ENCODE measurements around the gene ACE2.

The ACE2 gene

DNA sequence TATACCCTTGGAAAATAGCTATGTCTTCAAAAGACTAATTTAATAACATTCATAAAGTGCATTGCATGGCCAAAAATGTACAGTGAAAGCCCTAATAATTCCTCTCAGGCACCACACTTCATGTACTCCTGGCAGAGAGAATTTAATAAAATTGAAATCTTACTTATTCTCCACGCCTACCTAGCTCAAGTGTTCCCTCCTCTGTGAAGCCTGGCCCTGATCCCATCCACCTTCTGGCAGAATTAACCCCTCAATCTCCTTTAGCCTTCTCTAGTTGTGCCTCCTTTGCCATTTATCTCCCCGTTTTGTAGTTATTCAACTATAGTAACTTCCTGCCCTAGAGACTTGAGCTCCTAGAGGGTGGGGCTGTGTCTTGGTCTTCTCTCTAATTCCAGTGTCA, 26.7 kb downstream of the ACE2 start:
- DNase-seq (ENCODE audit: low read depth), result no peak

DNA sequence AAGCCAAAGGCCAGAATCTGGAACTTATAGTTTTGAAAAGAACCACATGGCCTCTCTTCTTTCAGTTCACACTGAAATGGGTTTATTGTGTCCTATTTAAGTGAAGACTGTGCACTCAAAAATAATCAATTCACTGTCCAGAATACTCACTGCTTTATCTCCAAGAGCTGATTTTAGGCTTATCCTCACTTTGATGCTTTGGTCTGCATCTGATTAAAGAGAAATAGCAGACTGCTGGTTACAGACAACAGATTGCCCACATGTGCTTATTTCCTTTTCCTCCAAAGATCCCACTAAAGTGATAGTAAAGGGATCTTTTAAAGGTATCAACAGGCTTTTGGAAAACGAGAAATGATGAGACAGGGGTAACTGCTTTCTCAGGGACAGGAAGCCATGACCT, 30.6 kb downstream of the ACE2 start:
- DNase-seq (ENCODE audit: low read depth), result no peak

DNA sequence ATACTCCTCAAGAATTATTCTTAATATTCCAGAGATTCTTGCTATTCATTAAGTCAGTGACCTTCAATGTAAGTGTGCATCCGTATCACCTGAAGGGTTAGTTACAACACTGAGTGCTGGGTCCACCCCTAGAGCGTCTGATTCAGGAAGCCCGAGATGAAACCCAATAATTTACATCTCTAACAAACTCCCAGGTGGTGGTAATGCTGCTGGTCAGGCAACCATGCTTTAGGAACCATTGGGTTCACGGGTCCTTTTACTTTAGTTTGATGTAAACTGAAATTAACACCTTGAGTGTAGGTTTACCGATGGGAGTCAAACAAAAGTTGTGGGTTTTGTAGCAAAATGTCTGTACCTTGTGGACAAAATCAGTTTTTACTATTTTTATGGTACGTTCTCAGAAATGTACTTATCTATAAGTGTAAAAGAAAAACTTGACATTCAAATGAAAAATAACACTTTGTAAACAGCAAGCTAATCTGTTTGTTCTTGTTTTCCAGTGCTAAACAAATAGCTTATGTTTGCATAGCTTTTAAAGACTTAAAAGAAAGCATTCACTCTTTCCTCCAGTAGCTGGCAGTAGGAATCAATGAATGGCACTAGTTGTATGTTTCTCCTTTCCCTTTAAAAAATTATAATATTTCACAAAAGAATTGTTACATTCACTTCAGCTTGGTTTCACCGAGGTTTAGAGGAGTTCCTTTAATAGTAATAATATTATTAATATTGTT, 32.7 kb downstream of the ACE2 start:
- DNase-seq (ENCODE audit: low read depth), result no peak

DNA sequence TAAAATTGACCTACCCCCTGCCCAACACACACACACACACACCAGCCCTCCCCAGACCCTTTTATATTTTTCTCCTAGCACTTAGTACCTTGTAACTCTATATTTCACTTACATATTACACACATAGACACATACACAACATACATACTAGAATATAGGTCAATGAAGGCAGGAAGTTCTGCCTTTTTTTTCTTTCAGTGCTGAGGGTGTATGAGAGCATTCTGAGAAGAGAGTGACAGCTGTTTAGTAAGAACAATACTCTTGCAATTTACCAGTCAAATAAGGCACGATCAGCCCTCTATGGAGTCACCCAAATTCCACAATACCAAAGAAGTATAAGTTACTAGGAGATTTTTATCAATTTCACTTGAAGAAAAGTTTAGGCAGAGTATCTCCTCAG, 33.5 kb downstream of the ACE2 start:
- no peak for DNase-seq (ENCODE audit: low read depth)

DNA sequence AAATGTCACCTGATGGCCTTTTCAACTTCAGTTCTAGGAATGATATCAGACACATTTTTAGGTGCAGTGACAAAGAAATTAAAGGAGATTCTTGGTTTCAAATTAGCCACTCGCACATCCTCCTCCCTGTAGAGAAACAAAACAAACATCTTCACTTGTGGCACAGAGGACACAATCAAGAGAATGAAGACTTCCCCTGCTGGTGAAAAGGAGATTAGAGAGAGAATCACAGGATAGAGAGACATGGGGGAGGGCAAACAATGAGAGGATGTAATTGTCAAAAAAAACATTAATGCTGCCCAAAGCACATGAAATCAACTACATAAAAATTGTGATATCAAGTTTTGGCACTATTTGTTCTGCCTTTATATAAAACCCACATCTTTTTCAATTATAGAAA, 34.5 kb downstream of the ACE2 start:
- no peak for DNase-seq (ENCODE audit: low read depth)

DNA sequence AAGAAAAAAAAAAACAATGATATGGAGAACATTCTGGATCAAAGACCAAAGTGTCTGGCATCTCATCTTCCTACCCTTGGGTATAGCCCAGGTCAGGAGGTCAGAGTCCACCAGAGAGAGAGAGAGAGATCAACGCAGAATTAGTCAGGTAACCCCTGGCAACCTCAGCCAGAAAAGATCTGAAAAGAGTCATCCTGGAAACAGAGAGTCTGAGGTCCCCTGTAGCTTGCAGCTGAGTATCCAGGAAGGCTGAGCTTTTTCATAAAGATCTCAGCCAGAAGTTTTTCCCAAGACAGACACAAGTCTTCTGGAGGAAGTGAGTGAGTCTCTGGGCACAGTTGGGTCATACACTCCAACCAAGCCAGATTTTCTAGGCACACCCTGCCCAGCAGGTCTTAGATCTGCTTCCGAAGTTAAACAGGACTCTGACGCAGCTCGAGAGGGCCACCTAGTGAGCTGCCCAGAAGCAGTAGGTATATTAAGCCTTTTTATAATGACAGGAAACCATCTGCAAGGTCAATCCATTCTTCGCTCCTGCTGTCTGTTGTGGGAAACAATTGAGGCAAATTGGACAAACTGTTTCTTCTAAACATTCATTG, 35.7 kb downstream of the ACE2 start:
- DNase-seq (ENCODE audit: low read depth), result no peak

DNA sequence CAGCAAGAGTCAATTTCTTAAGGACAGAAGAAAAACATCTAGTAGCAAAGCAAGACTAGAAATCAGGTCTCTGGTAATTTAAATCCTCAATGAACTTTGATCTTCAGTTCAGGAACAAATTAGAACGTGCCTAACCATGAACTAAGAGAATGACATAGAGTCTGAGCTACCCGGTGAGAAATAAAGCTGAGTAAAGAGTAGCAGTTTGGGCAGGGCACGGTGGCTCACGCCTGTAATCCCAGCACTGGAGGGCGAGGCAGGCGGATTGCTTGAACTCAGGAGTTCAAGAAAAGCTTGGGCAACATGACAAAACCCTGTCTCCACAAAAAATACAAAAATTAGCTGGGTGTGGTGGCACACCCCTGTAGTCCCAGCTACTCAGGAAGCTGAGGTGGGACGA, 37.7 kb downstream of the ACE2 start:
- DNase-seq (ENCODE audit: low read depth), result no peak

DNA sequence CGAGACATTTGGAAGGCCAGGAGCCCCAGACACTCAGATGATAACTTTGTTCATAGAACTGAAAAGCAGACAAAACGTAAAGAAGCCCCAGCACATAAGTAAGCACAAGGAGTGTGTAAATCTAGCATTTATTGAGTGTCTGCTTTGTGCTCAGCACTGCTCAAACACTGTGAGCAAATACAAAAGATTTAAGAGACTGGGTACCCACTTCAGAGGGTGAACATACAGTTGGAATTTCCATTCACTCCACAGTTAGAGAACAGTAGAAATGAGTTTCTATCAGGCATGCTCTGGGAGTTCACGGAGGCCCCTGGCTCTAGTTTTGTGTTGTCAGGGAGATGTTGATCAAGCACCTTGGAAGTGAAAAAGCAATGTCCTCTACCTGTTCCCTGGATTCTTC, 39.8 kb downstream of the ACE2 start:
- DNase-seq (ENCODE audit: low read depth), result no peak

DNA sequence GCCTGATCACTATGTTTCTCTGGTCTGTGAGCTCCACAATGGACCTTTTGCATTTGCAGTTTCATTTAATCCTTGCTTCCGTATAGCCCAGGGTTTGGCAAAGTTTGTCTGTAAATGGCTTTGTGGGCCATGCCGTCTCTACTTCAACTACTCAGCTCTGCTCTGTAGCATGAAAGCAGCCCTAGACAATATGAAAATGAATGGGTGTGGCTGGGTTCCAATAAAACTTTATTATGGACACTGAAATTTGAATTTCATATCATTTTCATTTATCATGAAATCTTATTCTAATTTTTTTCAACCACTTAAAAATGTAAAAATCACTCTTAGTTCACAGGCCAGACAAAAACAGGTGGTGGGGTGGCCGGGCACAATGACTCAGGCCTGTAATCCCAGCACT, 41.5 kb downstream of the ACE2 start:
- no peak for DNase-seq (ENCODE audit: low read depth)

DNA sequence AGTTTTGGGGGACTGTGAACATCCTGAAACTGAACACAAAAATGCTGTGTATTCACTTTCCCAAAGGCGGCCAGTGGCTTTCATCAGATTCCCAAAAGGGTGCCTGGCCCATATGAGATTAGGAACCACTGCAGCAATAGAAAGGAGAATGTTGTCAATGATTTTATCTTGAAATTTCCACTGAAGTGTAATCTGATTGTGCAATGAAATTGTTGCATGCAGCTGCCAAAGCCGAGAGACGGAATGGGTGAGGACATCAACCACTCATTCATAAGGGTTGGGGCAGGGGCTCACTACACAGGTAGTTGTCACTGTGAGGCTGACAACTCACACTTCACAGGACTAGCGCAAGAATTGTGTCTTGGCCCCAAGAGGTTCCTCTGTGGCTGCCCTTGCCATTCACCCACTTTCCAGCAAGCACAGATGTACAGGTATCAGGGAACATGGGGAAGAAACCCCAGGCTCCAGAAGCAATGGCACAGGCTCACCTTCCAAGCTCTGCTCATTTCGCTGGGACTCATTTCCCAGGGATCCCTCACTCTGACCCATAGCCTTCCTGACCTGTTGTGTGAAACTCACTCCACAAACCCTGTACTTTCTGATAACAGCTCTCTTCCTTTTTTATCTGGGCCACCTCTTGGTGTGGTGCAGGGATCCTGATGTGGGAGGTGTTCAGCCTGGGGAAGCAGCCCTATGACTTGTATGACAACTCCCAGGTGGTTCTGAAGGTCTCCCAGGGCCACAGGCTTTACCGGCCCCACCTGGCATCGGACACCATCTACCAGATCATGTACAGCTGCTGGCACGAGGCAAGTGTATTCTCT, 51.4 kb downstream of the ACE2 start:
- DNase-seq (ENCODE audit: low read depth), result no peak

DNA sequence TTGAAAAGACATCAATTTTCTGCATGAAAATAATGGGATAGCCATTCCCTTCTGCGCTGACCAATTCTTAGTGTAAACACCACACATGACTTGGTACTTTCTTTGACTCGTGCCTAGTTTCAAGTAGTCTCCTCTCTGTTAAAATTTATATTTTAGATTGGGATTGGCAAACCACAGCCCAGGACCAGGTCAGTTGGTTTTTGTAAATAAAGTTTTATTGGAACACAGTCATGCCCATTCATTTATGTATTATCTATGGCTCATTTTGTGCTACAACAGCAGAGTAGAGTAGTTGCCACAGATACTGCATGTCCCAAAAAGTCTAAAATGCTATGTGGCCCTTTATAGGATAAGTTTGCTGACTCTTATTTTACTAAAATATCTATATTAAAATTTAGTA, 53.4 kb downstream of the ACE2 start:
- DNase-seq (ENCODE audit: low read depth), result no peak

DNA sequence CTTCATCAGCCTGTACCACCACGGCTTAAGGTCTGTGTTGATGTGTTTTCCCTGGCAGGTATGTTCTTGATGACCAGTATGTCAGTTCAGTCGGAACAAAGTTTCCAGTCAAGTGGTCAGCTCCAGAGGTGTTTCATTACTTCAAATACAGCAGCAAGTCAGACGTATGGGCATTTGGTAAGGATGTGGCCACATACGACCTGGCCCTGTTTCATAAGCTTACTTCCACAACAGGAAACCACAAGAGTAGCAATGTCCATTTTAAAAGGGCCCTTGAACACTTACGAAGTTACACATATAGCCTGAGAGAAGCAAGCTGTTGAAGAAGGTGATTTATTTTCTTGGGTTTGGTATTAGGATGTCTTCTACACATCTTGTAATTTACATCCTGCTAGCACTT, 54.0 kb downstream of the ACE2 start:
- no peak for DNase-seq (ENCODE audit: low read depth)

DNA sequence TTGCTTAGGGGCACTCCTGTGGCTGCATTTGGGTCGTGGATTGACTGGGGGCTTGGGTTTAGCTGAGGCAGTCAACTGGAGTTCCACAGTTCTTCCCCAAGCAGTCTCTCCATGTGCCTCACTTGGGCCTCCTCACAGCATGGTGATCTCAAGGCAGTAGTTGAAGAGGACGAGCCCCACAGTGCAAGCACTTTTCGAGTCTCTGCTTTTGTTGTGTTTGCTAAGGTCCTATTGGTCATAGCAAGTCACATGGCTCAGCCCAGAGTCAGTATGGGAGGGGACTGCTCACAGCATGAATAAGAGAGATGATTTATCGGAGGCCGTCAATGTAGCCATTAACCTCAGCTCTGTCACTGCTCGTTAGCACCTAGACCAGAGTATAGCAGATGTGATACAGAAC, 70.4 kb downstream of the ACE2 start:
- DNase-seq (ENCODE audit: low read depth), result no peak

DNA sequence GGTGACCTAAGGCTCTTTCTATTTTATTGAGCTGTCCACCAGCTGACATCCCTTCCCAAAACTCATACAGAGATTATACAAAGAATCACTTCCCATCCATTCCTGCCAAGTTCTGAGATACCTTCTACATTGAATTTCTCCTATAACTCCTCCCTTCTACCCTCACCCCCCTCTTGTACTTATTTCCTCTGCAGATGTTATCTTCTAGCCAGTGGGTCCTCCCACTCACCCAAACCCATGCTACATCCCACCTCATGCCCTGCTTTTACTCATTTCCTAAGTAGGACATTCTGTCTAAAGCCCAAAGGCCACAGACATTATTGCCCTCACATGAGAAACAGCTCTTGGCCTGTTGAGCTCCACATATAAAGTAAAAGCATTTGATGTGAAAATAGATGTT, 71.6 kb downstream of the ACE2 start:
- no peak for DNase-seq (ENCODE audit: low read depth)

DNA sequence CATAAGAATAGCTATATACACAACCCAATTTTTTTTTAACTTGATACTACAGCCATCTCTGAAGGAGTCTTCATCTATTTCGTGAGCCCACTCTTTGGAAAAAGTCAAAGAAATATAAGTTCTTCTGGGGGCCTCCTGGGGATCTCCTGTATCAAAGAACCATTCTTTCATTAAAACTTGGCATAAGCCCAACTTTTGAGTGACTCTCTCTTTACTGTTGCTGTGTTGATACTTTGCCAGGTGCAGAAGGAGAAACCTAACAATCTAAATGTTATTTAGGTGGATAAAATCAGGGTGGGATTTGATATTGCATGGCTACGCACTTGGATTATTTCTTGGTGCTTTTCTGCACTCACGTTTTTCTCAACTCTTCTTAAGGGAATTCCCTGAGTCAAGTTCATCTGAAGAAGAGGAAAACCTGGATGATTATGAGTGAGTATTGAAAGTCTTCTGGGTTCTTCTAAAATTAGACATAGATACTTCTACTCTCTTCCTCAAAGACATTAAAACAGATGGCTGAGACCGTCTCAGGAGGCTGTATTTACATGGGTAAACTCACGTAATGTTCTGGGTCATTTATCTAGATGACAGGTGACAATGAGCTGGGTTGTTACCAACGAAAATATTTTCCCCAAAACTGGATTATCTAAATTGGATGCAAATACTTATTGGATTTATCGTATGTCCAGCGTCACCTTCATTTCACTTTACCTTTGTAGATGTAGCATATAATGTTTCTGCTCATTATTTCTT, 74.9 kb downstream of the ACE2 start:
- no peak for DNase-seq (ENCODE audit: low read depth)

DNA sequence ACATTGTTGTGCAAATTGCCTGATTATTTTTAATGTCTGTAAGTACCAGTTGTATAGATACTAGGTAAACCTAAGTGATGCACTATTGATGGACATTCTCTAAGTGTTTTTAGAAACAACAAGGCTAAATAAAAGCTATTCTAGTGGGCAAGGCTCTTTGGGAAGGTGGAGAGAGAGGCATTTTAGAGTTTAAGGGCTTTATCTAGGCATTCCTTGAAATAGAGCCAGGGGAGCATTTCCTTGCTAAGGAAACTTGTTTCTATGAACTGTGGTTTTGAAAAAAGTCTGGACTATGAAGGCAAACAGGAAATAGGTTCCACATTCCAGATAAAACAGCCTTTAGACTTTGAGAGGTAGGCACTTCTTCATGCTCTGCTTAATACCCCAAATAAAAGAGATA, 76.3 kb downstream of the ACE2 start:
- DNase-seq (ENCODE audit: low read depth), result no peak

DNA sequence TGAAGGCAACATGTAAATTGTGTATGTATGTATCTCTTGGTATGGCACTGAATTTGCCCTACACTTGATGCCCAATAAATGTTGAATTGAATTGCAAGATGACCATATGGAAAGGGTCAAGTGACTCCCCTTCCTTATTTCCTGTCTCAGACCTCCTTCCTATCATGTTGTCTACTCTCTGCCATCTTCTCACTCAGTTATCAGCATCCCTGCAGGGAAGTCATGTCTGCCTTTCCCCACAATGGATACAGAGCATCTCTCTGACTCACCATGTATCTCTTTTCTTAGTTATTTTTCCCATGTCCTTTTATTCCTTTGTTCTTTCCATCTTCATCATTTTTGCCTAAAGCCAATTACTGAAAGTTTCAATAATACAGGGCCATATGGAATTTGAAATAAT, 77.7 kb downstream of the ACE2 start:
- DNase-seq (ENCODE audit: low read depth), result no peak

DNA sequence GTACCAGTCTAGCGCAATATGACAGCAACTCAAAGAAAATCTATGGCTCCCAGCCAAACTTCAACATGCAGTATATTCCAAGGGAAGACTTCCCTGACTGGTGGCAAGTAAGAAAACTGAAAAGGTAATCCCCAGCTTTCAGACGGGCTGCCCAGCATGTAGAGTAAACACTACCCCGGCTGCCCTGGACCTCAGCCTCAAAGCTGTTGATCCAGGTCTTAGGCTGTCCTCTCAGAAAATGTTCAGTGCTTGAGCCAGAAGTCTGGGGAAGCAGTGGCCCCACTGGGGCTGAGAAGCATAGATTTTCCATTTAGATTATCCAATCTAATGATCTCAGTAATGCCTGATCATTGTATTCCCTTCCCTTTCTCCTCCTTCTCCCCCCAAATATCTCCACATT, 78.3 kb downstream of the ACE2 start:
- DNase-seq (ENCODE audit: low read depth), result no peak

DNA sequence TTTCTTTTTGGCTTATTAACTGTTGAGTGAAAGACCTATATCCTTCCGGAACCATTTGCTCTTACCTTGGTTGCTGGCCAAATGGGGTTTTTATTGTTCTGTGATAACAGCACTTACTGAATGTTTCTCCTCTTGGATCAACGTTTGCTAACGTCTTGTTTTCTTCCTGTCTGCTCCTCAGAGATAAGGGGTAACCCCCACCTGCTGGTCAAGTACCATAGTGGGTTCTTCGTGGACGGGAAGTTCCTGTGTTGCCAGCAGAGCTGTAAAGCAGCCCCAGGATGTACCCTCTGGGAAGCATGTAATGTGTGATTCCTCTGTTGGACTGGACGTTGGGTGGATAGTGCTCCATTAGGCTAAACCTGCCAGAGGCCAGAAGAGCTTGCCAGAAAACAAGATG, 84.8 kb downstream of the ACE2 start:
- DNase-seq (ENCODE audit: low read depth), result no peak

DNA sequence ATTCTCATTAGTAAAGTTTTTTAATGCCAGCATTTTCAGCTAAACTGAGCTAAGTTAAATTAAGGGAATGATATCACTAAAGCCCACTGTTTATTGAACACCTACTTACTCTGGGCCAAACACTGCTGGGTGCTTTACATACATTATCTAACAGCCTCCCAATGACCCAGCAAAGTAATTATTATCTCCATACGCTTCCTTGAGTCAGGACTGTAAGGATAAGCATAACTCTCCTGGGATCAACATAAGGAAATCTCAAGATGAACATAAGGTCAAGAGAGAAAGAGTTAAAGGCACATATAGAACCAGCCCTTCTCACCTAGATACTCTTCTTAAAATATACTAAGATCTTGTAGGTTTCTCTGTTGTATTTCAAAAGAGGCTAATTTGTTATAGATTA, 86.5 kb downstream of the ACE2 start:
- no peak for DNase-seq (ENCODE audit: low read depth)

DNA sequence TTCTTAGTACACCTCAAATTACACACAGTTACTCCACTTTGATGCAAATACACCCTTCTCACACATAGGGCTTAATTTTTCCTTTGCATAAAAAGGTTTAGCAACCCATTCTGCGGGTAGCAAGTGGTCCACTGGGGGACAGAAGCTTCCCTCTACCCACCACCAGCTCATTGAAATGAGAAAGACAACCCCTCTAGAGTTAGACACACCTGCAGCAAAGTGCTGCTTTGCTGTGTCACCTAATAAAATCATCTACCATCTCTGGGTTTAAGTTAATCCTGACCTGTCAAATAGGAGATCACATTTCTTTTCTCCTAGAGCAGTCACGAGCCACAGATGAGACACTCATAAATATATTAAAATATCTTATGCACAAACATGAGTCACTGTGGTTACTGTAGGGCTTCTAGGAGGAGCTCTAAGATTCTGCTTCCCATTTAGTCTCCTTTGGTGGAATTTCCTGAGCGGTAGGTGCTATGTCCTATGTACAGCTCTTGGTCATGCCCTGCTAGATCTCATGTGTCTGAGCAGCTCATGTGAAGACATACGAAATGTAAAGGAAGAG, 88.3 kb downstream of the ACE2 start:
- no peak for DNase-seq (ENCODE audit: low read depth)

DNA sequence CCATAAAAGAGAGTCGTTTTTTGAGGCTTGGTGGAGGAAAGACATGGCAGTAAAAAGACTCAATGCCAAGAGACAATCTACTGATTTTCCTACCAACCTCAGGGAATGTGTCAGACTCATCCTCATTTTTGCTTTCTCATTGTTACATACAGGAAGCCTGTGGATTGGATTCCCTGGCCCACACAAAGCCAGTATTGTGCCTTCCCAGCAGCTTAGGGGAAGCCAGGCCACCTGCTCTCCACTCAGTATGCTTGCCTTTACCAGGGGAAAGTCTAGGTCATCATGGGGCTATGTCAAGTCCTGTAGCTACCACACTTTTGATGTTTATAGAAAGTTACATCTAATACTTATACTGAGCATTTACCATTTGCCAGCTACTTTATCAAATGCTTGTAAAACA, 89.2 kb downstream of the ACE2 start:
- DNase-seq (ENCODE audit: low read depth), result no peak
